ENCODE data around the gene SOS2. TPM values are rescaled to one million over a fixed set of nuclear protein-coding genes. Genes with fewer than 3 reads are reported as not detected.

Gene SOS2
- total RNA-seq (10 to 100 TPM; 17.9 to 36.6 (median 28.5) TPM), polyA plus RNA-seq (10 to 100 TPM in 1 of 3 donors, 1 to 10 TPM in 2; 6.1 to 39.1 (median 9.6) TPM)
- long read RNA-seq, donor 1: 0 reads
- long read RNA-seq, donor 2: 0 reads
- long read RNA-seq, donor 3, full-length matches to known transcripts: 3 of 3 reads
- long read RNA-seq, donor 3, partial matches to known transcripts: 0 of 3 reads
- long read RNA-seq, donor 3, other reads (novel, unspliced or antisense): 0 of 3 reads
- long read RNA-seq, donor 4, partial matches to known transcripts: 3 of 7 reads
- long read RNA-seq, donor 4, other reads (novel, unspliced or antisense): 4 of 7 reads
- long read RNA-seq, donor 5, full-length matches to known transcripts: 6 of 16 reads
- long read RNA-seq, donor 5, partial matches to known transcripts: 8 of 16 reads
- long read RNA-seq, donor 5, other reads (novel, unspliced or antisense): 2 of 16 reads
- long read RNA-seq, donor 6, partial matches to known transcripts: 2 of 3 reads
- long read RNA-seq, donor 6, other reads (novel, unspliced or antisense): 1 of 3 reads
- long read RNA-seq, donor 7: 0 reads
- long read RNA-seq, donor 8, full-length matches to known transcripts: 1 of 1 reads
- long read RNA-seq, donor 8, partial matches to known transcripts: 0 of 1 reads
- long read RNA-seq, donor 8, other reads (novel, unspliced or antisense): 0 of 1 reads
- long read RNA-seq, donor 9: 0 reads
- long read RNA-seq, donor 10: 0 reads

DNA sequence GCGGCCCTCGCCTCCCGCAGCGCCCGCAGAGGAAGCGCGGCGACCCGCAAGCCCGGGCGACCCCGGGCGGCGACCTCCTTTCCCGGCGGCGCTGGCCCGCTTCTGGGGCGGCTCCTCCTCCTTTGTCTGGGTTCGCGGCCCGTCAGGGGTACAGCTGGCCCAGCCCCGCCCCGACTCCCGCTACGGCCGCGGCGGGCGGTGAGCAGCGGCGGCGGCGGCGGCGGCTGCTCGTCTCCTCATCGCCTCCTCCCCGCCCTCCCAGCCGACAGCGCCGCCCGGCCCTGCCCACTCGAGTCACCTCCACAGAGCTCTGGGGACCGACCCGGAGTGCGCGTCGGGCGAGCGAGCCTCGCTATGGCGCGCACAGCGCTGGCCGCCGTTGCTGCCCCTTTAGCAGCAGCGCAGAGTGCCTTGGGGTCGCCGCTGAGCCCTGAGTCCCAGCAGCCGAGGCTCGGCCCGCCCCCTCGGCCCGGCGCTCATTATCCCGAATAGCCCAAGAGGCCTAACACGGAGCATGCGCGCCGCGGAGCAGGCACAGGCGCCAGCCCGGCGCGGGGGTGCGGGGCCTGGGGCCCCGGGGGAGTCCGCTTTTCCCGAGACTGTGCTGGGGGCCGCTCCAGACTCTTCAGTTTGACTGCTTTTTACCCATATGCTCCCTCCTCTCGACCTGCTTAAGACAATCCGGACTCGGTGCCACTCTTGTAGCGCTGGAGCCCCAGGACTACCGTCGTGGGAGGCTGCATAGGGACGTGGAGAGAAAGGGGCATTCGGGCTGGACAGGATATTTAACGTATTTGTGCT is at the start of gene SOS2:
TSS of gene SOS2 (minus strand) at position 104 of the 801 bp plus-strand sequence. CDS start 295 bp downstream, outside the sequence.
- peaks cover 26 to 28% of the 10 kb centered on the region in 2 donors for H3K4me1 ChIP-seq (replicated peaks in 1 of 2)
- TF ChIP-seq, protein P1, sequence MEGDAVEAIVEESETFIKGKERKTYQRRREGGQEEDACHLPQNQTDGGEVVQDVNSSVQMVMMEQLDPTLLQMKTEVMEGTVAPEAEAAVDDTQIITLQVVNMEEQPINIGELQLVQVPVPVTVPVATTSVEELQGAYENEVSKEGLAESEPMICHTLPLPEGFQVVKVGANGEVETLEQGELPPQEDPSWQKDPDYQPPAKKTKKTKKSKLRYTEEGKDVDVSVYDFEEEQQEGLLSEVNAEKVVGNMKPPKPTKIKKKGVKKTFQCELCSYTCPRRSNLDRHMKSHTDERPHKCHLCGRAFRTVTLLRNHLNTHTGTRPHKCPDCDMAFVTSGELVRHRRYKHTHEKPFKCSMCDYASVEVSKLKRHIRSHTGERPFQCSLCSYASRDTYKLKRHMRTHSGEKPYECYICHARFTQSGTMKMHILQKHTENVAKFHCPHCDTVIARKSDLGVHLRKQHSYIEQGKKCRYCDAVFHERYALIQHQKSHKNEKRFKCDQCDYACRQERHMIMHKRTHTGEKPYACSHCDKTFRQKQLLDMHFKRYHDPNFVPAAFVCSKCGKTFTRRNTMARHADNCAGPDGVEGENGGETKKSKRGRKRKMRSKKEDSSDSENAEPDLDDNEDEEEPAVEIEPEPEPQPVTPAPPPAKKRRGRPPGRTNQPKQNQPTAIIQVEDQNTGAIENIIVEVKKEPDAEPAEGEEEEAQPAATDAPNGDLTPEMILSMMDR (IDR thresholded peaks at IDR 0.05): no peak
- TF ChIP-seq POLR2A (IDR thresholded peaks at IDR 0.05): peak; percentile 76 to 96

DNA sequence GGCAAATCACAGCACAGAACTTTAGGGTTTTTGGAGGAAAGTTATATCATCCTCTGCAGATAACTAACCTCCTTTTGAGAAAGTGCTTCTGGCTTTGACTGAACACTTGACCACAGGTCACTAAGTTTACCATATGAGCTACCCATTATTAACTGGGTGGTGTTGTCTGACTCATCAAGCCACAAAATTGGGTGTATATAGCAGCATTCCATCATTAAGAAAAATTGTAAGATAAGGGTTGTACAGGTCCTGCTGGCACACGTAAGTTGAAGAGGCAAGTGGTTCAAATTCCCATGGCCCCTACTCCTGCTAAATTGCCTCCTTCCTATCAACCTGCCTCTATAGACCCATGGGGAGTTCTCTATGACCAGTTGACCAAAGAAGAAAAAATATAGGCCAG is 41.1 kb upstream of the SOS2 start:
- DNase-seq: no peak
- WGBS, 4 donors: 87 to 100% (median 91%) methylated on average over 1 of the region's 1 CpG
- intact Hi-C loops (cut with DNase I): no loop called here

More for the DNA sequence above, at the start of gene SOS2:
- no peaks in the 10 kb centered on the region for H3K36me3 ChIP-seq (replicated peaks in 1 of 2)
- peak within 1 kb of the TSS; percentile 89 to 100 (median 92) for H3K27ac ChIP-seq
- H3K9me3 ChIP-seq (replicated peaks in 1 of 3): no peaks in the 10 kb centered on the region
- no peaks in the 10 kb centered on the region for H3K27me3 ChIP-seq
- intact Hi-C loops (cut with DNase I): no loop called here
- 0 to 1% (median 1%) methylated on average over 16 to 90 of the region's 90 CpGs for WGBS, 4 donors
- DNase-seq: peak; percentile 85 to 90 (median 88)
- peak within 1 kb of the TSS; percentile 33 to 97 (median 67) for H3K4me3 ChIP-seq

DNA sequence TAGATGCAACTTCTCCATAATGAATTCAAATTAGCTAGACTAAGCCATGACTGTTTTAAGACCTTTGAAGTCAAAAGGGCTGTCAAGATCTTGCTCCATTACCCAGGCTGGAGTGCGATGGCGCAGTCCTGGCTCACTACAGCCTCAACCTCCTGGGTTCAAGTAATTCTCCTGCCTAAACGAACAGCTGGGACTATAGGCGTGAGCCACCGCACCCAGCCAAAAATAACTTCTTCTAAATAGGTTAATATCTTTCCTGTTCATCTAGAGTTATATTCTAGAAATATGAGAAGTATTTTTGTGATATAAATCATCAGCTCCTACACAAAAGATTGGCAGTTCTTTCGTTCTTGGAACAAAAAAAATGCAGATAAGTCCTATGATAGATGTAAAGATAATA is 39.6 kb upstream of the SOS2 start:
- Histone ChIP-seq H3K4me1 (replicated peaks in 1 of 2) (no peaks in the 10 kb centered on the region), H3K36me3 (replicated peaks in 1 of 2) (no peaks in the 10 kb centered on the region), H3K27me3 (no peaks in the 10 kb centered on the region), H3K4me3 (no peak overlapping the region), H3K9me3 (replicated peaks in 1 of 3) (no peaks in the 10 kb centered on the region), H3K27ac (no peak overlapping the region)
- no peak for DNase-seq
- WGBS, 4 donors: 84 to 91% (median 89%) methylated on average over 6 of the region's 6 CpGs
- TF ChIP-seq POLR2A (IDR thresholded peaks at IDR 0.05): no peak
- TF ChIP-seq, protein P1 (IDR thresholded peaks at IDR 0.05): no peak
- intact Hi-C loops (cut with DNase I): no loop called here

More for the DNA sequence above, 41.1 kb upstream of the SOS2 start:
- no peaks in the 10 kb centered on the region for H3K4me1 ChIP-seq (replicated peaks in 1 of 2)
- TF ChIP-seq POLR2A (IDR thresholded peaks at IDR 0.05): no peak
- TF ChIP-seq, protein P1 (IDR thresholded peaks at IDR 0.05): no peak
- H3K4me3 ChIP-seq: no peak overlapping the region
- no peaks in the 10 kb centered on the region for H3K36me3 ChIP-seq (replicated peaks in 1 of 2)
- no peaks in the 10 kb centered on the region for H3K9me3 ChIP-seq (replicated peaks in 1 of 3)
- no peaks in the 10 kb centered on the region for H3K27me3 ChIP-seq
- no peak overlapping the region for H3K27ac ChIP-seq

DNA sequence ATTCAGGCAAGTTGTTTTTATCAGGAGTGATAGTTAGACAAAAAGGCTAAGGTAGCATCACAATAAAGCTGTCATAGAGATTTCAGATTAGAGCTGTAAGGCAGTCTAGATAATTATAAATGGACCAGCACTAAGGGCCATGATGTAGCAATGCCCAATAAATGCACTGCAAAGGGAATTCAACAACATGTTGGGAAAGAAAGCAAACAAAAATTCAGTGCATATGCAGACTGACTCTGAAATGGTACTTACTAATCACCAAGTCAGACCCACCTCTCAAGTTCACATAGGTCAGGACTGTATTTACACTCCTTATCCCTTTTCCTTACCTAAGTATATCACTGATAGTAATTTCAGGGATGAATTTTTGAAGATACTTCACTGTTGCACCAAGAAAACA is 33.7 kb upstream of the SOS2 start:
- no peaks in the 10 kb centered on the region for H3K36me3 ChIP-seq (replicated peaks in 1 of 2)
- H3K4me1 ChIP-seq (replicated peaks in 1 of 2): no peaks in the 10 kb centered on the region
- no peak for TF ChIP-seq POLR2A (IDR thresholded peaks at IDR 0.05)
- TF ChIP-seq, protein P1 (IDR thresholded peaks at IDR 0.05): no peak
- H3K27me3 ChIP-seq: no peaks in the 10 kb centered on the region
- DNase-seq: no peak
- H3K9me3 ChIP-seq (replicated peaks in 1 of 3): no peaks in the 10 kb centered on the region
- no peak overlapping the region for H3K4me3 ChIP-seq
- intact Hi-C loops (cut with DNase I): no loop called here
- no peak overlapping the region for H3K27ac ChIP-seq

All from adrenal gland (tissue), 19 donors.